Stimulated activated CD8-positive, alpha-beta memory T cell treated with anti-CD3 and anti-CD28 coated beads, Interleukin-7, amount 100 ng/mL, for 4 hours (primary cell): ENCODE data around the gene ILKAP.

ENCODE experiments used
- DNase-seq, 2 donors: peaks; one replicate each; pipeline ENCODE4 v3.0.0-alpha.2; 2020; ENCODE audit warnings: low read depth in 2 of 2

The ILKAP gene

DNA sequence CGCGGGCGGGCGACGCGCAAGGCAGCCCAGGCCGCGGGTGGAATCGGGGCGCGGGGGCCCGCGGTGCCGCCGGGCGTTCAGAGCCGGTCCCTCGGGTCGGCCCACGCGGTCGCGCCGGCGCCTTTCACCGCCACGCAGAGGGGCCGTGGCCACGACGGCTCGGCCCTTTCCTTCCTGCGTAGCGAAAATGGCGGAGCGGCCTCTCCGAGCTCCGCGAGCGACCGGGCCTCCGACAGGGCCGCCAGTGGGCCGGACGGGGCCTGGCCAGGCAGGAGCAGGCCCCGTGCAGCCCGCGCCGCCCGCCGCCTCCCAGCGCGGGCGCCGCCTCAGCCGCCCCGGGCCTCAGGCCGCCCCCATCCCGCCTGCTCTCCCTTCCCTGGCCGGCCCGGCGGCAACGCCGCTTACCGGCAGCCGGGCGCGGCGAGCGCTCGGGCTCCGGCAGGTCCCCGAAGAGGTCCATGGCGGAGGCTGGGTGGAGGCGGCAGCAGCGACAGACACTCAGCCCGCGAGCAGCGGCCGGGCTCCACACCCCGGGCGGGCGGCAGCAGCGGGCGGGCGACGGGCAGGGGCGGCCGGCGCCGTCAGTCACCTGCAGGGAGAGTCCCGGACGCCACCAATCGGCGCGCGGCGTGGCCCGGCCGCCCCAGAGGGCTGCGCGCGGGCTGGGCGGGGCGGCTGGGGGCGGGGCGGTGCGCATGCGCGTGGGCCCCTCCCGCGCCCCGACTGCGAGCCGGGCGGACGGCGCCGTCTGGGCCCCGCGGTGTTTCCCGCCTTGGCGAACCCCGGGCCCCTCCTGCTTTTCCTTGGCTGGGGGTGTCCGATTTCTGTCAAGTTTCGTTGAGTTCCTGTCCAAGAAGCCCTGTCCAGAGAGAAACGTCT lies at the start of gene ILKAP:
Gene ILKAP, minus strand, starts transcription at position 602 of the 879 bp plus-strand sequence. Its CDS starts 142 bp downstream, at position 460.
- peak; percentile 72 to 88 for DNase-seq

GRCh38 chr2:238252766-238253630 lies 49.5 kb upstream of the ILKAP start:
- no peak for DNase-seq

GRCh38 chr2:238251986-238252385 lies 48.5 kb upstream of the ILKAP start:
- no peak for DNase-seq

DNA sequence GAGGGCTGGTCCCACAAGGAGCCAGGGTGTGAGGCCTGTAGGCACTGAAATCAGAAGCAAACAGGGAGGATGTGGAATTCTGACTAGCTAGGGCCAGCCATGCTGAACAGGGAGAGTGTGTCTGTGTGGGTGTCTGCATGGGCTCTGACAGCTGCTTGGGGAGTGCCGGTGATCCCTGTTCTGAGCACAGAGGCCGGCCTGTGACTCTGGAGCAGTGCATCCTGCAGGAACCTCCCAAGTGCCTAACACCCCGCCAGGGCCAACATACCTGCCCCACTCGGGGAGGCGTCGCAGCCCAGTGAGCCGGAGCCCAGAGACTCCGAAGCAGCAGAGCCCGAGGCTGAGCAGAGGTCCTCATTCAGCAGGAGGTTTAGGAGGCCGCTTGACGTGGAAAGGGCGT lies 47.8 kb upstream of the ILKAP start:
- no peak for DNase-seq

DNA sequence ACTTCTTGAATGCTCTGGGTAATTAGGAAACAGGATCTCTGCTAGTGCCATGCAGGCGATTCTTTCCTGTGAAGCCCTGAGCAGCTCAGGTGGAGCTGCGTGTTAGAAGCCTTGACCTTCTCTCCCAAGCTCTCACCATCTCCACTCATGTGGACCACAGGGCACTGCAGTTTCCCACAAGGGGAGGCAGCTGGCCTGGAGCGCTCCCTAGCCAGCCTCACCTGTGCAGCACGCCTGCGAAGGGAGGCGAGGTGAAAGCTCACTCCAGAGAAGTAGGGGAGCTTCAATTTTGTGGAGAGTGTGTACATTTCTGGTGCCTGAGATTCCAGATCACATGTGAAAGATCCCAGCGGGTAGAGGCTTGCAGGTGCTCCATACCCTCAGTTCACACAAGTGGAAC lies 47.4 kb upstream of the ILKAP start:
- no peak for DNase-seq

DNA sequence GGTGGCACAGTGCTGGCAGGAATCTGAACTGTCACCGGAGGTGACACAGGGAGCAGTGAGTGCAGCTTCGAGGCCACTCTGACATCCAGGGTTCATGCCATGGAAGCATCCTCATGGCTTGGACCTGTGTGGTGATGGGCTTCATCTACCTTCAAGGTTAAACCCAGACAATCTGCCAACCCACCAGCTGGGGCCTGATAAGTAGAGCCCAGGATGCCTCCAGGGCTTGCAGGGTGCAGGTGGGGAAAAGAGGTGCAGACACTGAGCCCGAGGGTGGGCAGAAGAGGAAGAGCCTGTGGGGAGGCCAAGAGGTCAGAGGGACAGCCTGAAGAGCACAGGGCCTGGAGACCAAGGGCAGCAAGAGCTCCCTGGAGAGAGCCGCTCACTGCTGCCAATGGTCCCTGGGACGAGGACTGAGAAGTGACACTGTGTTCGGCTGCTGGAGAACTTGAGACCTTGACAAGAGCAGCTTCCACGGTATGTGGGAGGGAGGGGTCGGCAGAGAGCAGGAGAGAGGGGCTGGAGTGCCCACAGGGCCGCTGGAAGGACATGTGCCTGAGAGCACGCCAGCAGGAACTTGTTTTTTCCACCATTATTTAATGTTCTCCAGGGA lies 44.5 kb upstream of the ILKAP start:
- DNase-seq = no peak

DNA sequence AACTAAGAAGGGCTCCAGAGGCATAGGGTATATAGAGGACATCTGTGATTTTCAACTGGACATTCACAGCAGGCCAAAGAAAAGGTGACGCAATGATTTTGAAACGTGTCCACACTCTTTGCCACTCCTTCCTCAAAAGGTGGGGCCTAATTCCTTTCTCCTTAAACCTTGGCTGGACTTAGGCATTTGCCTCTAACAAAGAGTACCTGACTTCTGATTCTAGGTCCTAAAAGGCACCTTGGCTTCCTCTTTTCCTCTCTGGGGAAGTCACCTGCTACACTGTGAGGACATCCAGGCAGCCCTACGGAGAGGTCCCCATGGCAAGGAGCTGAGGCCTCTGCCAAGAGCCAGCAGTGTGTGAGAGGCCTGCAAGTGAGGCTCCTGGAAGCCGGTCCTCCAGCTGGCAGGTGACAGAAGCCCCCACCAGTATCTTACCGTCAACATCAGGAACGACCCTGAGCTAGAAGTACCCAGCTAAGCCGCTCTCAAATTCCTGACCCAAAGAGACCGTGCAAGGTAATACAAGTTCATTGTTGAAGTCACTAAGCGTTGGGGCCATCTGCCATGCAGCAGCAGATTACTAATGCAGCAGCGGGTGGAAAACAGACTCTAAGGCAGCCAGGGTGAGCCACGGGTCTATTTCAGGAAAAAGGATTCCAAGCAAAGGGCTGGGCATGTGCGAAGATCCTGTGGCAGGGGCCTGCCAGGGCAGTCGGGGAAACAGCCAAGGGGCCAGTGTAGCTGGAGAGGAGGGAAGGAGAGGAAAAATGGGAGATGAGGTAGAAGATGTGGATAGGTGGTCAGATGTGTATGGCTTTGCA lies 43.7 kb upstream of the ILKAP start:
- DNase-seq = no peak

- DNase-seq = no peak
Measured at GRCh38 chr2:238244151-238244550, 40.7 kb upstream of the ILKAP start.

- DNase-seq = no peak
Measured at GRCh38 chr2:238243496-238244076, 40.1 kb upstream of the ILKAP start.

GRCh38 chr2:238242731-238243495 lies 39.4 kb upstream of the ILKAP start:
- DNase-seq = no peak

- no peak for DNase-seq
Measured at GRCh38 chr2:238241970-238242369, 38.5 kb upstream of the ILKAP start.

DNA sequence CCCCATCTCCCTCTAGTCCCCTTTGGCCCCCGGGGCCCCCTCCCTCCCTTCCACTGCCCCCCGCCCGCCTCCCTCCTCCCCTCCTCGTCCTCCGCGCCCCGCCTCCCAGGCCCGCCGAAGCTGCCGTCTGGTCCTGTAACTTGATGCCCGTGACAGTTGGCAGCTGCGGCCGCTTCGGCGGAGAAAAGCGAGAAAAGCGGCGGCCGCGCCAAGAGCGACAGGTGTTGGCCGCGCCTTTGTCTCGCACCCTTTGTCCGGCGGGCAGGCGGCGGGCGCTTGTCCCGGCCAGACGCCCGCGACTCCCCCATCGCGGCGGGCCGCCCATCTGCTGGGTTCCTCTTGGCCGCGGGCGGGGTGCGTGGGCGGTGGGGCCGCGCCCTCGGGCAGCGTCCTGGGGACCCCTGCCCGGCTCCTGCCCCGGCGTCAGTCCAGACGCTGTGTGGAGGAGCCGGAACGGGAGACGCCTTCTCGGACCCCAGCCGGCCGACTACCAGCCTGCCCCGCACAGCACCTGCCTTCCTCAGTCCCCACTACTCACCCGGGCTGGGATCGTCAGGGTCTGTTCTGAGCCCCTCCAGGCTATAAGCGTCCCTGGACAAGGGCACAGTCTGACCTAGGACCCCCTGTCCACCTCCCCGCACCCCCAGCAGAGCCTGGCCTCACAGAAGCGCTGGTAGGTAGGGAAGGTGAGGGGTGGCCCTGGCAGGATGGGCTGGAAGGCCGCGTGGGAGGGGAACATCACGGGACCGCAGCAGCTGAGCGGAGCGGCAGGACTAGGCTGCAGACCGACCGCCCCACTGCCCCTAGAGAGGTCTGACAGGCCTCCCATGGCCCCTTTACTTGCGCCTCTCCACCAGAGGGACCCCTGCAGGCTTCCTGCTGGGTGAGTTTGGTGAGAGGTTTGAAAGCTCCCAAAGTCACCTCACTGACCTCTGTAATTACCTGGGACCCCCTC lies 37.5 kb upstream of the ILKAP start:
- DNase-seq = no peak

DNA sequence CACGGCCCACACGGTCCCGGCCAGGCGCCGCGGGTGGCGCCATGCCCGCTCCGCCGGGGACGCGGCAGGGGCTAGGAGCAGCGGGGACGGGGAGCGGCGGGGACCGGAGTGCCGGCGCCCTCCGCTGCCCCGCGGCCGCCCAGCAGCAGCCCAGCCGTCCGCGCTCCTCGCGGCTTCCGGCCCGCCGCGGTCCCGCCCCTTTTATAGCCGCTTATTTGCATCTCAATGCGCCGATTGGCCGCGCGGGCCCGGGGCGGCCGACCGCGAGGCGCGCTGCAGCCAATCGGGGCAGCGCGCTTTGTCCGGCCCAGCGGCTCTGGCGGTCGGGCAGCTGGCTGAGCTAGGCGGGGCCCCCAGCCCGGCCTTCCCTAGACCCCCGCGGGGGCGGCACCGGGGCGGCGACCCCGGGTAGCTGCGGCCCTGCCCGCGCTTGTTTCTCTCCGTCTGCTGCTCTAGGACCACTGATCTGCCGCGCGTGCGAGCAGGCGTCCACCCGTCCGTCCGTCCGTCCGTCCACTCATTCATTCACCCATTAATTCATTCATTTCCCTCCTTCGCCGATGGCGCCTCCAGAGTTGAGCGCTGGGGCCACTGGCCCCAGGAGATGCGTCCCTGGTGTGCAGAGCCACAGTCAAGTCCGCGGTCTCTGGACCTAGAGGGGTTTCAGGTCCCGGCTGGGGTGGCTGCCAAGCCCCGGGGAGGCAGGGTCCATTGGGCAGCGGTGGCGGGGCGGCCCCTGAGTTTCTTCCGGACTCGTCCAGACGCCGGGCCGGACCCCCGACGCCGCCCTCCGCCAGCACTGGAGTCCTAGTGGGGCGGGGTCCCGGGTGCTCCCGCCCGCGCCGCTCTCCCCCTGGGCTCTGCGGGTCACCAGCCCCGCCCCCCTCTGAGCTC lies 36.6 kb upstream of the ILKAP start, which contains the start of gene HES6:
Gene HES6, minus strand, starts transcription at position 176 of the 894 bp plus-strand sequence. Its CDS starts 133 bp downstream, at position 43.
- DNase-seq = peak; percentile 29 to 75

DNA sequence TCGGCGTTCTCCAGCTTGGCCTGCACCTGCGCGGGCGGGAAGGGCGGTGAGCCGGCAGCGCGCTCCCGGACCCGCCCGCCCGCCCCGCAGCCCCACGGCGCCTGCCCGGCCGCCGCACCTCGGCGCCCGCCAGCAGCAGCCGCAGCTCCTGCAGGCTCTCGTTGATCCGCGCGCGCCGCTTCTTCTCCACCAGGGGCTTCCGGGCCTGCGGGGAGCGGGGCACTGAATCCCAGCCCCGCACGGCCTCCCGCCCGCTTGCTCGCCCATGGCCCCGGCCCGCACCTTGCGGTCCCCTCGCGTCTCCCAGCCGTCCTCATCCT lies 36.0 kb upstream of the ILKAP start:
- peak in 1 of 2 donors; percentile 31 for DNase-seq

DNA sequence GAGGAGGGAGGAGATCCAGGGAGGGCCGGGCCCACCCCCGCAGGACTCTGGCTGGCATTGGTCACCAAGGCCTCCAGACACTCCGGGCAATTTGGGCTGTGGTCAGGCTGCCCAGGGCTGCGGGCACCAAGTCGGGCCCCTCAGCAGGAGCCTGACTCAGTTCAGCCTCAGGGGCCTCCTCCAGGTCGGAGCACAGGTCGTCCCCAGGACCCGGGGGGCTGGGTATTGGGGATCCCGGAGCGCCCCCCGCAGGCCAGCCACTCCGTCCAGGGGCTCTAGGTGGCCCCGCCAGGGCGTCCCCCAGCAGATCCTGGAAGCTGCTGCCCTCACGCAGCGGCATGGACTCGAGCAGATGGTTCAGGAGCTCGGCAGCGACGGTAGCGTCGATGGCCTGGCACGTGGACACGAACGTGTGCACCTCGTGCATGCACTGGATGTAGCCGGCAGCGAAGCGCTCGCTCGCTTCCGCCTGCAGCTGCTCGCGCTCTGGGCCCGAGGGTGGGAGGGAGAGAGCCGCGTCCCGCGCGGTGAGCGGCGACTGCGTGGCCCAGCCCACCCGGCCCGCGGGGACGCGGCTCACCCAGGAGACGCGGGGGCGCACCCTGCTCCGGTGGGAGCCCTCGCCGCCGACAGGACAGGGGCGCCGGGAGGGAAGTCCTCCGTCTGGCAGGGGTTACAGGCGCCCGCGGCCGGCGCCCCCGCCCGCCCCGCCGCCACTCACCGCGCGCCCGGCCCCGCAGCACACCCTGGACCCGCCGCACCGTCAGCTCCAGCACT lies 35.5 kb upstream of the ILKAP start:
- peak in 1 of 2 donors; percentile 28 for DNase-seq

- no peak for DNase-seq
Measured at GRCh38 chr2:238238311-238238765, 34.8 kb upstream of the ILKAP start.
